Measurements from ENCODE around the gene KRTAP6-3.

Gene KRTAP6-3, protein sequence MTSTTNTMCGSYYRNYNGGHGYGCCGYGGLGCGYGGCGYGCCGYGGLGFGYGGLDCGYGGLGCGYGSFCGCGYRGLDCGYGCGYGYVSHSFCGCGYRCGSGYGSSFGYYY

DNA sequence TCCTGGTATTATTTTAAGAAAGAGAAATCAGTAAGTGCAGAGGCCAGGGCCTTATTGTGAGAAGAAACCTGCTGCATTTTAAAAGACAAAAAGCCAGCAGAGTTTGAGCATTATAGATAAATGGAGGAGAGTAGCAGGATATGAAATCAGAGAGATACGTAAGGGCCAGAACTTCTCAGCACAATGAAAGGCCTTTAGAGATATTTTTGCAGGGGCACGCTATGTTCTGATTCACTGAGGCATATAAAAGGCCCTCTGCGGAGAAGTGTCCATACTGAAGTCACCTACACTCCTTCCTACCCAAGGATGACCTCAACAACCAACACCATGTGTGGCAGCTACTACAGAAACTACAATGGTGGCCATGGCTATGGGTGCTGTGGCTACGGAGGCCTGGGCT lies at the start of gene KRTAP6-3:
KRTAP6-3 (plus strand) TSS at position 301 of the 400 bp plus-strand sequence; CDS start at position 307, 6 bp downstream.
- DNase-seq (ENCODE audit: low spot score) = no peak

DNA sequence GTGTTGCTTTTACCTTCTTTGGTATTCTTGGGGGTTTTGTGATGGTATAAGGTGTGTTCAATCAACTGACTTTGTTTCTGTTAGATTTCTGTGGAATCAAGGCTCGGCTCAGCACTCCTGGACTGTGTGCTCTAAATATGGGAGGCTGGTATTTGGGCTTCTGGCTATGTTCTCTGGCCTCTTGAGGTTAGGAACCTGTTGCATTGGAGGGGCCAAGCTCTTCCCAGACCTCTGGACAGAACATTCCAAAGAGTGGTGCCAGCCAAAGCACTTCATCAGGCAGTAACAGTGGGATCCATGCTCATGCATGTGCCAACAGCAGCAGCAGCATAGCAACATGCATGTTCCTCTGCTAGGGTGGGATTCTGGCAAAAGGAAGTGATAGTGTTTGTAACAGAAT lies 39.5 kb upstream of the KRTAP6-3 start:
- no peak for DNase-seq (ENCODE audit: low spot score)

GRCh38 chr21:30555095-30555494 lies 37.1 kb upstream of the KRTAP6-3 start:
- no peak for DNase-seq (ENCODE audit: low spot score)

DNA sequence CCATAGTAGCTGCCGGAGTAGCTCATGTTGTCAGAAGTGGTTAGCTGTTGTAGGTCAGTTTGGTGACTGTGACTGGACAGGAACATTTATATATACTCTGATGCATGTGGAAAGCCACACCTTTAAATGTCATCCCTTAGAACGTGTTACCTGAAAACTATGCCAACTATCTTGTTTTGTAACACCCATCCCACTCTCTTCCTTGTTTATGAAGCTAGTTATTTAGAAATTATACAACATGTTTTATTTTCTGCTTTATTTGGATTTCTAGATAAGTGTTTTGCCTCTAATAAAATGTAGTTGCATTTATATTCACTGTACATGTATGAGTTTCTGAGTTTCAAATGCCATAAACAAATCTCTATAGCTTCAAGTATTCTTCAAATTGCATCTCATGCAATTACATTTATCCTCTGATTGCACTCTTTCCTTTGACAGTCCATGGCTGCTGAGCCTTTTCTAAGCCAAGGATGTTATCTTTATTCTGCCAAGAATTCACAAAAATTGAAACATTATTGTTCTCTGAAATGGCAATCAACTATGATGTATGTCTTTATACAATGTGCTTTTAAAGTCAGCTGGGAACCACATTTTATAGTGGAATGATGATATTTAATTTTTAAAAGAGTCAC lies 30.9 kb upstream of the KRTAP6-3 start, which contains the start of gene KRTAP19-7:
KRTAP19-7 (minus strand) TSS at position 51 of the 632 bp plus-strand sequence; CDS start at position 26, 25 bp downstream.
- DNase-seq (ENCODE audit: low spot score) = no peak

- DNase-seq (ENCODE audit: low spot score) = no peak
These were observed 30.3 kb upstream of the KRTAP6-3 start for GRCh38 chr21:30561957-30562356.

- no peak for DNase-seq (ENCODE audit: low spot score)
These were observed 29.2 kb upstream of the KRTAP6-3 start for GRCh38 chr21:30563072-30563471.

- no peak for DNase-seq (ENCODE audit: low spot score)
These were observed 28.6 kb upstream of the KRTAP6-3 start for GRCh38 chr21:30563630-30564029.

DNA sequence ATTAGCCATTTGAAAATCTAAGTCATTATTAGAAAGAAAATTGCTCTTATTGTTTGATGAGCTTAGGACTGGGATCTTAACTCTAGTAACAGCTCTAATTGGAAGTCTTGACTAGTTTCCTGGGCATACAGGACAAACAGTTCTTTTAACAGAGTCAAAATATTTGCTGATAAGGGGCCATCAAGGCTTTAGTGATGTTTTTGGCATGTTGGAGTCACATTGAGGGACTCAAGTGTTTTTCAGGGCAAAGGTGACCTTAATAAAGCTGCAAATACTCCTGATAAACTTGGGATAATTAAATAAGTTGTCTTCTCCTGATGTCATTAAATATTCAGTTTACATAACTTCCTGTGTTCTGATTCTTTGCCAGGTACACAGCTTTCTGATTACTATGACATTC lies 24.6 kb upstream of the KRTAP6-3 start:
- DNase-seq (ENCODE audit: low spot score) = no peak

- DNase-seq (ENCODE audit: low spot score) = no peak
These were observed 14.5 kb upstream of the KRTAP6-3 start for GRCh38 chr21:30577766-30578165.

DNA sequence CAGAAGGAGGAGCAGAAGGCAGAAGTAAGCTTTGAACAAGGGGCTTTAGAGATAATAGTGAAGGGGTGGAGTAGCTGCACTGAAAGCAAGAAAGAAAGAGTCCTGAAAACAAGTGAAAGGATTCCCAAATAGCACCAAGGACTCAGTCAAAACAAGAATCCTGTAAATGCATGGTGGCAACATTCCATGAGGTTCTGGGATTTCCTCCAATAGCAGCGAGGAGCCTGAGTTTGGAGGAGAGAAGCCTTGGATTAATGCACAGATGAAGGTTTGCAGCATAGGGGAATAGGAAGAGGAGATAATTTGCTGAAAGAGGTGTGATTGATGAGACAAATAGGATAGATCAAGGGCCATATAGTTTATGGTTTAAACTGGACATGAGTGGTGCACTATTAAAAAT lies 12.9 kb upstream of the KRTAP6-3 start:
- DNase-seq (ENCODE audit: low spot score) = no peak

- no peak for DNase-seq (ENCODE audit: low spot score)
These were observed 12.1 kb upstream of the KRTAP6-3 start for GRCh38 chr21:30580132-30580531.

GRCh38 chr21:30582870-30583269 lies 9.4 kb upstream of the KRTAP6-3 start:
- no peak for DNase-seq (ENCODE audit: low spot score)

DNA sequence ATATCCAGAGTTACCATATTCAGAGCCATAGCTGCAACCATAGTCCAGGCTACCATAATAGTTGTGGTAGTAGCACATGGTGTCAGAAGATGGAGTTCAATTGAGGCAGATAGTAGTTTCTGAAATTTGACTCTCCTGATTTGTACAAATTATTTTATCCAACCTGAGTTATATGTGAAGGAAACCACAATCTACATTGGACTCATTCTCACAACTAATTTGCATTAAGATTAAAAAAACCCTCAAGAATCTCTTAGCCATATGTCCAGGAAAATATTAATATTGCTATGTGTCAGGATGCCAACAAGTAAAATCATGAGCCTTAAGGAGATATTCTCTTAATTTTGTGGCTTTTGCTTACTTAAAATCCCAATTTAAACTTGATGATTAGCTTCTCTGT lies 1.9 kb upstream of the KRTAP6-3 start, which contains the start of gene KRTAP22-2:
KRTAP22-2 (minus strand) TSS at position 101 of the 400 bp plus-strand sequence.
- no peak for DNase-seq (ENCODE audit: low spot score)

DNA sequence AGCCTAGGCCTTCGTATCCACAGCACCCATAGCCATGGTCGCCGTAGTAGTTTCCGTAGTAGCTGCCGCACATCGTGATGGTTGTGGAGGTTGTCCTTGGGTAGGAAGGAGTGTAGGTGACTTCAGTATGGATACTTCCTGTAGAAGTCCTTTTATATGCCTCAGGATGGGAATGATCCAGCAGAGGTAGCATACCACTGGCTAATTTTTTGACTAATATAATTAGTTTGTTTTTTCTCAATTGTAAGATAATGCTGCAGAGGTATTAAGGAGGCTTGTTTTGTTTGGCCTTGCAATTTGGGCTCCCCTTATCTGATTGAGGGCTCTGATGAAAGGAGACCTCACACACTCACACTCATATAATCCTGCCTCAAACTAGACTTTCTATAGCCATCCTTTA lies 6.6 kb downstream of the KRTAP6-3 start, which contains the start of gene KRTAP6-2:
KRTAP6-2 (minus strand) TSS at position 101 of the 400 bp plus-strand sequence; CDS start at position 73, 28 bp downstream.
- no peak for DNase-seq (ENCODE audit: low spot score)

GRCh38 chr21:30600787-30601186 lies 8.5 kb downstream of the KRTAP6-3 start, which contains the start of gene KRTAP22-1:
Gene KRTAP22-1, plus strand, starts transcription at chr21:30601087.
- DNase-seq (ENCODE audit: low spot score) = no peak

- DNase-seq (ENCODE audit: low spot score) = no peak
These were observed 13.7 kb downstream of the KRTAP6-3 start for GRCh38 chr21:30605968-30606367.

DNA sequence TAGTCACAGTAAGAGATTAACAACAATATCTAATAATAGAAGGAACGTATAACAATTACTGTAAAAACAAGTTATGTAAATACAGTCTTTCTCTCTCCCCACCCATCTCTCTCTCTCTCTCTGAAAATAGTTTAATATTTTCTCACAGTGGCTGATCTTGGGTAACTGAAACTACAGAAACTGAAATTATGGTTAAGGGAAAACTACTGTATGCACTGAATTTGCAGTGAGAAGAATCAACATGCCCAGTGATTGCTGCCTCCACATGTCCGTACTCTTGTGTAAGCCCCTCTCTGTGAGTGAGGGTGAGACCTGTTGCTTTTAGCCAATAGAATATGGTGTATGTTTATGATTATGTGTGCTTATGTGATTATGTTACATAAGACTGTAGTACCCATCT lies 19.9 kb downstream of the KRTAP6-3 start:
- no peak for DNase-seq (ENCODE audit: low spot score)

GRCh38 chr21:30613836-30614235 lies 21.6 kb downstream of the KRTAP6-3 start, which contains the start of gene KRTAP6-1:
Gene KRTAP6-1, minus strand, starts transcription at chr21:30613930. Its CDS starts 26 bp downstream, at chr21:30613904.
- no peak for DNase-seq (ENCODE audit: low spot score)

DNA sequence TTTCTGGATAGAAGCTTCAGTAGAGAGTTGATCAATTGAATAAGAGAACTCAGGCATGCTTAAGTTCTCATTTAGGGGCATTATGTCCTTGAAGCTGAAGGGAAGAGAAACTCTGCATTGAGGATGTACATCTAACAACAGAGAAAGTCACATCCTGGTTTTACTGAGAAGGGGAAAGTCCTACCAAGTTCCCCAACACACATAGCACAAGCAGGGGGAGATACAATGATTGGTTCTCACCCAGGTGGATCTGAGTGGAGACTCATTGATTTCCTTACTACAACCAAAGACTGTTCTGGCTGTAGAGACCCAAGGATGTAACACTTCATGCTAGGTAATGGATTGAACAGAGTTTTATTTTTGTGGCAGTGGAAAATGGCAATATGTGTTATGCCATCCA lies 23.0 kb downstream of the KRTAP6-3 start:
- no peak for DNase-seq (ENCODE audit: low spot score)

- no peak for DNase-seq (ENCODE audit: low spot score)
These were observed 23.9 kb downstream of the KRTAP6-3 start, which contains the start of gene KRTAP20-1 for GRCh38 chr21:30616125-30616524. Gene KRTAP20-1, plus strand, starts transcription at chr21:30616425. Its CDS starts 30 bp downstream, at chr21:30616455.

DNA sequence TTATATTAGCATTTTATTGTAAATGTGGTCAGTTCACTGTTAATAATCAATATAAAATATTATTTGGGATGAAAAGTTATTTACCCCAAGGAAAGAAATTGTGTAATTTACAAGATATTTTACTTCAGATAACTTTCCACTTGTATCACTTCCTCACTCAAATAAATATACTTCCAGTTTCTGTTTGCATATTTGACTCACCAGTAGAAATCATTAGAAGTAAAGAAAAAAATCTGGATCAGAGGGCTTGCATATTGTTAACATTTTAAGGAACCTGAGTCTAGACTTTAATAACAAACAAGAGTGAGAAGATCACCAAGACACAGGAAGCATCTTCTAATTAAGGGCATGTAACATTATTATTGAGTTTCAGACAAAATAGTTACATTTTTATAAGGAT lies 27.8 kb downstream of the KRTAP6-3 start:
- DNase-seq (ENCODE audit: low spot score) = no peak

- no peak for DNase-seq (ENCODE audit: low spot score)
These were observed 28.3 kb downstream of the KRTAP6-3 start, which contains the start of gene KRTAP20-4 for GRCh38 chr21:30620522-30620921. Gene KRTAP20-4, plus strand, starts transcription at chr21:30620627.

DNA sequence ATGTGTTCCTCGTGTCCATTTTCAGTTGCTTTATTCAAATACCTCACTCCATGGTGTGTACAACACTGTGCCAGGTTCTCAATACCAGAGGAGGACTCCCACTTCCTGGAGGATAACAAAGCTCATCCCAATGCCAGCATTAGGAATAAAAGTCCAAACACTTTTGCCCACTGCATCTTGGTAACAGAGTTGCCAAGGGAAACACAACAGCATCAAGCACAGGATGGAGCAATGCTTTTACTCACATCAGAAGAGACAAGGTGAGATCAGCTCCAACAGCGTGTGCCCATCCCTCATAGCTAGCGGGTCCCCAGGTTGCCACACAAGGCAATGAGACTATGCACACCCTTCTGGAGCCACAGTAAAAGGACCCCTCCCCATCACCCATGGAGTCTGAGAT lies 31.1 kb downstream of the KRTAP6-3 start:
- no peak for DNase-seq (ENCODE audit: low spot score)

All from CD4-positive, alpha-beta T cell treated with Interleukin-15 for 4 hours (primary cell).